GM21367 (cell line): ENCODE data around the gene GLT8D2.
"Not testable (repeated sequence)": the region's sequence is repeated elsewhere in the genome, so short reads cannot be mapped to it uniquely, and the experiment has no call there.

Source experiments
- ATAC-seq: cut with Tn5 transposase; IDR thresholded peaks from one replicate; pipeline ENCODE4 v1.9.1; 2021; ENCODE audit not compliant: unreplicated experiment

Gene GLT8D2

DNA sequence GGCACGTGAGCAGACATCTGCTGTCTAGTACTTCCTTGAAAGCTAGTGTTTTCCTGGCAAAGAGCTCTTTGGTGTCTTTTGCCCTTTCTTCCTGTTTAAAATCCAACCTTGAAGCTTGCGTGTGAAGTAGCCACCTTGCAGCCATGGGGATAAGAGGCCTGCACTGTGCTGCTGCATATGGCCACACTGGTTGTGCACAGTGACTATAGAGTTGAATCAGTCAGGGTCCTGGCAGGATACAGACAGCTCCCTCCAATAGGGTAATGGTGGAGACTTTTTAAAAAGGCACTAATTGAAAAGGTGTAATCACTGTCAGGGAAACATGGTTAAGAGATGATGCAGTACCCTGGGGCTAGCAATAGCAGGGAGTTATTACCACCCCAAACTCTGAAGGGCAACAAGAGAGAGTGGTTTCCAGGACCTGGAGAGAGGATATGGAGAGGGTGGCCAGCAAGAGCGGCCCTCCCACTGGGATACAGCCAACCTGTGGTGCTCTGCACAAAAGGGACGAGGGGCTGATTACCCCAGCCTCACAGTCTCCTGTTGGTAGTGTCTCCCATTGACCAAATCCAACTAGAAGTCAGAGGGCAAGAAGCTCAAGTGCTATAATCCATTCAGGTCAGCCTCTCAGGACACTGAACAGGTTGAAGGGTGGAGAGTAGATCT lies 4.8 kb upstream of the GLT8D2 start:
- ATAC-seq = no peak

DNA sequence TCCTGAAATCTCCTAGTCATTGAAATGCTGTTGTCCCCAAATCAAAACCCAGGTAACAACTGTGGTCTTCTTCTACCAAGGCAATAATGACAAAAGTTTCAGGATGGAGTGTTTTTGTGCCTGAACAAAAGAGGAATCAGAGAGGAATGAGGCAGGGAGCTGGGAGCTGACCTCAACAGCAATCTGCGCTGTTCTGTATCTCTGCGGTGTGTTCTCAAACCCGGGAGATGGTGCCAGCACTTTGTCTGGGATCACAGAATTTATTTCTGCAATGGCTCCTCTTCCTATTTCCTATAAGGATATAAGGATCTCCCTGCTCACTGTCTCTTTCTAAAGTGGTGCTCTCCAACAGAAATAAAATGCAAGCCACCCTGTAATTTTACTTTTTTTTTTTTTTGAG lies 449 bp upstream of the GLT8D2 start:
- ATAC-seq = no peak

DNA sequence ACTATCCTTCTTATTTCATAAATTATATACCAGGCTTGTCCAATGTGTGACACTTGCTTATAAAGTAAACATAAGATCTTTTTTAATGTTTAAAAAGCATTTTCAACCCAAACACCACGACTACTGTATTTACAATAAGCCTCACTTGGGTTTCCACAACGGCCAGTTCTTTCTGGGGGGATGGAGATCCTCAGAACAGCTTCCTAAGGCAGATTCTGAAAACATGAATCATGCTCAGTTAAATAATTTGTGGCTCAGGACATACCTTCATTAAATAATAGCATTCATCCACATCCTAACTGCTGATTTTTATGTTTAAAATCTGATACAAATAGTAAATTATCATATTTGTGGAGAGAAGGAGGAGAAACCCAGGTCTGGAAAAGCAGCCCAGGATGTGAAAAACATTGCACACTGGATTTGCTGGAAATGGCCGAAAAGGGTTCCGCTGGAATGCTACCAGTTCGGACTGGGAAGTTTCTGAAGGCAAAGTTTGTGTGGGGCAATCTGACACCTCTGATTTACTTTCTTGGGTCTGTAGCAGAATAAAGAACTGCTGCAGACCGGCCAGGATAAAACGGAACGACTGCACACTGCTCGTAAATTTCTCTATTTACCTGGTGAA lies 597 bp downstream of the GLT8D2 start:
- no peak for ATAC-seq

DNA sequence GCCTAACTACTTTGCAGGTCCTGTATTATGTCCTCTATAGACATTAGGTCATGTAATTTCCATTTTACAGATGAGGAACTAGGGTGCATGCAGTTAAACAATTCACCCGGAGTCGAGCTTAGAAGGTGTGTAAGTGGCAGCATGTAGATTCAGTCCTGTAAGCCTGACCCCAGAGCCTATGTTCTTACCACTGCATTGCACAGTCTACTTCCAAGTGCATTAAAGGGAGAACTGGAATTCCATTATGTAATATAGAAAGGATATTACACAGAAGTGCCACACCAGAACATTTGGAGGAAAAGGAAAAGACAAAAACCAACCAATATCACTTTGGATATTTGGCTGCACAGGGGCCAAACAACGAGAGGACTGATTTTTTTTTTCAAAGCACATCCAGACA lies 1.2 kb downstream of the GLT8D2 start:
- no peak for ATAC-seq

DNA sequence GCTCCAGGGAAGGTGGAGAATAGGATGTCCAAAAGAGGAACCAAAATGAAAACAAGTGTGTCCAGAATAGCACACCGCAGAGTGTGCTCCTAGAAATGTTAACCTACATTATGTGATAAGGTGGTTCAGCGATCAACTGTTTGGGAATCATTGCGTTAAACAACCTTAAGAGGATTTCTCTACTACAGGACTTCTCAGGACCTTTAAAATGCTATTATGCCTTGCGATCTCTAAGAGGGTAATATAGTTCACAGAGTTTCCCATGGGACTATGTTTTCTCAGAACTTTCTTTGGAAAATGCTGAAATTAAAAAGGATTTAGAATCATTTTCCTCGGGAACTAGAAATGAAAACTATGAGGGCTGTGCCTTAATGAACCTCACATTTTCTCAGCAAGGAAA lies 1.8 kb downstream of the GLT8D2 start:
- ATAC-seq = no peak

DNA sequence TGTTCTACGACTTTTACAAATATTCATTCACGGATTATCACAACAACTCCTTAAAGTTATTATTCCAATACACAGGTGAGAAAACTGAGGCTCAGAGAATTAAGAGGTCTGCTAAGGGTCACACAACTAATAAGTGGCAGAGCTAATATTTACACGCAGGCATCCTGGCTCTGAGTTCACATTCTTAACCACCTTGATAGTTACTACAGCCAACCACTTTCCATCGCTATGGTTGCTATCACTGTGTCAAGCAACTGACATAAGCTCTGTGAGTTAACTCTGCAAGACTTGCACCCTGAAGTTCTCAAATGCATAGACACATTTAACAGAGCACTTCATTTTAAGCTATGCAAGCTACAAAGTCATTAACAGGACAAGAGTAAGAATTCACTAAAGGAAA lies 3.7 kb downstream of the GLT8D2 start:
- ATAC-seq = no peak

DNA sequence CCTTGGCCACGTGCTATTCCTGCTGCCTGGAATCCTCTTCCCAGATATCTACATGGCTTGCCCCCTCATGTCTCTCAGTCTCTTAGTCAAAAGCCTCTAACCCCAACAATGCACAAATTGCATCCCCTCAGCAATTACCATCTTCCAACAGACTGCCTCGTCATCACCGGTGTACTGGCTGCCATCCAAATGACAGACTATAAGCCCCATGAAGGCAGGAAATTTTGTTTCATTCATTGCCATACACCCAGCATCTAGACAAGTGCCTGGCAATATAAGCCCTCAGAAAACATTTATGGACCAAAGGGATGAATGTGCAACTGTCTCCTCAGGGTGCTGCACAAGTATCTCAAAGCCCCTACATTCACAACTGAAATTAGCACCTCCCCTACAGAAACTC lies 5.8 kb downstream of the GLT8D2 start:
- ATAC-seq = no peak

DNA sequence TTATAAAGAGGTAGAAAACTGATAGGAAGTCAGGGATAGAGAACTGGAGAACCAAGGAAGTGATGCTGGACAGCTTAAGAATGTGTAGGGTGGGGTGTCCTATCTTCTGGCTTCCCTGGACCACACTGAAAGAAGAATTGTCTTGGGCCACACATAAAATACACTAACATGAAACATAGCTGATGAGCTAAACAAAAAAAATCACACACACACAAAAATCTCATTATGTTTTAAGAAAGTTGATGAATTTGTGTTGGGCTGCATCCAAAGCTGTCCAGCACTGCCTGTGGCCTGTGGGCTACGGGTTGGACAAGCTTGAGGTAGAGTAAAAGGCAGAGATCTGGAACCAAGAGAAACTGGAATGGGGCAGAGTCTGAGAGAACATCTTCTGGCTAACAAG lies 7.4 kb downstream of the GLT8D2 start:
- no peak for ATAC-seq

DNA sequence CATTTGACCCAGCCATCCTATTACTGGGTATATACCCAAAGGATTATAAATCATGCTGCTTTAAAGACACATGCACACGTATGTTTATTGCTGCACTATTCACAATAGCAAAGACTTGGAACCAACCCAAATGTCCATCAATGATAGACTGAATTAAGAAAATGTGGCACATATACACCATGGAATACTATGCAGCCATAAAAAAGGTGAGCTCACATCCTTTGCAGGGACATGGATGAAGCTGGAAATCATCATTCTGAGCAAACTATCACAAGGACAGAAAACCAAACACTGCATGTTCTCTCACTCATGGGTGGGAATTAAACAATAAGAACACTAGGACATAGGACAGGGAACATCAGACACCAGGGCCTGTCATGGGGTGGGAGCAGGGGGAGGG lies 10.2 kb downstream of the GLT8D2 start:
- not testable (repeated sequence) for ATAC-seq

DNA sequence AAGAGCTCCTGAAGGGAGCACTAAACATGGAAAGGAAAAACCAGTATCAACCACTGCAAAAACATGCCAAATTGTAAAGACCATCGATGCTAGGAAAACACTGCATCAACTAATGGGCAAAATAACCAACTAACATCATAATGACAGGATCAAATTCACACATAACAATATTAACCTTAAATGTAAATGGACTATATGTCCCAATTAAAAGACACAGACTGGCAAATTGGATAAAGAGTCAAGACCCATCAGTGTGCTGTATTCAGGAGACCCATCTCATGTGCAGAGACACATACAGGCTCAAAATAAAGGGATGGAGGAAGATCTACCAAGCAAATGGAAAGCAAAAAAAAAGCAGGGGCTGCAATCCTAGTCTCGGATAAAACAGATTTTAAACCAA lies 13.8 kb downstream of the GLT8D2 start:
- not testable (repeated sequence) for ATAC-seq

DNA sequence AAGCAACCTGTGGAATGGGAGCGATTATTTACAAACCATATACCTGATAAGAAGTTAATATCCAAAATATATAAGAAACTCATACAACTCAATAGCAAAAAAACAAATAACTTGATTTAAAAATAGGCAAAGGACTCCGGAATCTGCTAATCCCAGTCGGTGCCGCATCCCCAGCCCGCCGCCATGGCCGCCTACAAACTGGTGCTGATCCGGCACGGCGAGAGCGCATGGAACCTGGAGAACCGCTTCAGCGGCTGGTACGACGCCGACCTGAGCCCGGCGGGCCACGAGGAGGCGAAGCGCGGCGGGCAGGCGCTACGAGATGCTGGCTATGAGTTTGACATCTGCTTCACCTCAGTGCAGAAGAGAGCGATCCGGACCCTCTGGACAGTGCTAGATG lies 19.4 kb downstream of the GLT8D2 start:
- ATAC-seq = not testable (repeated sequence)

DNA sequence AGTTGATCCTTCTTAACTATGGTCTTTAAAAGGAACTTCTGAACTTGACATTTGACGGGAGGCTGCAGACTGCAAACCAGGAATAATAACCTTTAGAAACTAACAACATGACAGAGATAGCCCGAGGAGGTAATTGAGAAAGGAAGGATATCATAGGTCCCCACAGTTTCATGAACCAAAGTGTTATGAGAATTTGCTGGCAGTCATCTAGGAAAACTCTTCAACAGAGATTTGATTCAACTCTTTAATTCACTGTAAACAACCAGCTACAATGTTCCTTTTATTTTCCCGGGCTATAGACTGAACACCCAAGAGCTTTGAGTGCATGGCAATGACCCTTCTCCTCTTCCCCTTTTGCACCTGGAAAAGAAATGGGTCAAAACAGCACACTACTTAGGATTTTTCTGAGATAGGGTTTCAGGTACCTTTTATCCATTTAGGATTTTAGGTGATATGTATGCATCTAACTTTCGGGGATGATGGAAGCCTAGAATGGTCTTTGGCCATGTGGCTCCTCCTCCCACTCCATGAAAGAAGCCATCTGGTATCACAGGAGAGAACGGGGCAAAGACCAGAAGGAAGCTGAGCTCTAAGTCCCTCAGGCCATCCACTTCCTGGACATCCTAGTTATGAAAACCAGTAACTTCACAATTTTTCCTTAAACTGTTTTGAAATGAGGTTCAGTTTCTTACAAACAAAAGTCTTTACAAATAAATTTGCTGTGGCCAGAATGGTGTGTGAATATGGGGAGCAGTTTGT lies 23.0 kb downstream of the GLT8D2 start:
- ATAC-seq = no peak

DNA sequence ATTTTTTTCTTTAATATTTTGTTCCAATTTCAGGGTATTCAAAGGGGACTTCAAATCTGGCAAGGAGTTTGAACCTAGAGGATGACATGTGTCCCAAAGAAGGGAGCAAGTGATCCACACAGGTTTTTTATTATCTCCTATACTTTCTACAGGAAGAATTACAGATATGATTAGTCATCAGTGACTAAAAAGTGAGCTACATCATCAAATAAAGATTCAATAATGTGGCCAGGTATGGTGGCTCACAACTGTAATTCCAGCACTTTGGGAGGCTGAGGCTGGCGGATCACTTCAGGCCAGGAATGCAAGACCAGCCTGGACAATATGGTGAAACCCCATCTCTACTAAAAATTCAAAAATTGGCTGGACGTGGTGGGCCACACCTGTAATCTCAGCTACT lies 24.2 kb downstream of the GLT8D2 start:
- no peak for ATAC-seq

DNA sequence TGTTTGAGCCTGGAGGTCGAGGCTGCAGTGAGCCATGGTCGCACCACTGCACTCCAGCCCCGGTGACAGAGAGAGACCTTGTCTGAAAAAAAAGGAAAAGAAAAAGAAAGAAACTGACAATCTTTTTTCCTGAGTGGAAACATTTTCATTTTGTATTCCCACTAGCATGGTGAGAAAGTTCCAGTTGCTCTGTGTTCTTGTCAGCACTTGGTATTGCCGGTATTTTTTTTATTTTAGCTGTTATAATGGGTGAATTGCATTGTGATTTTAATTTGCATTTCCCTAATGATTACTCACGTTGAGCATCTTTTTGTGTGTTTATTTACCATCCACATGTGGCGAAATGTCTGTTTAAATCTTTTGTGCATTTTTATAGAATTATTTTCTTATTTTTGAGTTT lies 25.6 kb downstream of the GLT8D2 start:
- no peak for ATAC-seq

DNA sequence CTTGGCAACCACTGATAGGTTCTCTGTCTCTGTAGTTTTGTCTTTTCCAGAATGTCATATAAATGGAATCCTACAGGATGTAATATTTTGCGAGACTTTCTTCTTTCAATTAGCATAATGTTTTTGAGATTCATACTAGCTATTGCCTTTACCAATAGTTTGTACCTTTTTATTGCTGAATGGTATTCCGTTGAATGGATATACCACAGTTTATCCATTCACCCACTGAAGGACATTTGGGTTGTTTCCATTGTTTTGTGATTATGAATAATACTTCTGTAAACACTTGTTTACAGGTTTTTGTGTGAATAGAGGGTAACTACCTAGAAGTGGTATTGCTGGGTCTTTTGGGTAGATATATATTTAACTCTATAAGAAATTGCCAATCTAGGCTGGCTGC lies 26.3 kb downstream of the GLT8D2 start:
- ATAC-seq = no peak

DNA sequence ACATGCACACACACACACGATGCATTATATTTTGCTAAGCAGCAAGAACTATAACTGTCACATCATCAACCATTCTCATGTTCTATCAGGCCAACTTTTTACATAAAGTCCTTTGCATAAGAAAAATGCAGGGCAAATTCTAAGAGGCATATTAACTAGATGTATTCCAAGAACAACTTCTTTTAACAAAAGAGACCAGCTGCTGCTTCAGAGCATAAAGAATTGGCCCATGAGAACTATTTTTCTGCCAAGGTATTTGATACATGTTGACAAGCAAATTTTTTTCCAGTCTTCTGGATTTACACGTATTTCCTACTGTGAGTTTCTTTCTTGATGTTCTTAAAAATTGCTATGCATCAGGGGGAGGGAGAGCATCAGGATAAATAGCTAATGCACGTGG lies 27.2 kb downstream of the GLT8D2 start:
- ATAC-seq = no peak

DNA sequence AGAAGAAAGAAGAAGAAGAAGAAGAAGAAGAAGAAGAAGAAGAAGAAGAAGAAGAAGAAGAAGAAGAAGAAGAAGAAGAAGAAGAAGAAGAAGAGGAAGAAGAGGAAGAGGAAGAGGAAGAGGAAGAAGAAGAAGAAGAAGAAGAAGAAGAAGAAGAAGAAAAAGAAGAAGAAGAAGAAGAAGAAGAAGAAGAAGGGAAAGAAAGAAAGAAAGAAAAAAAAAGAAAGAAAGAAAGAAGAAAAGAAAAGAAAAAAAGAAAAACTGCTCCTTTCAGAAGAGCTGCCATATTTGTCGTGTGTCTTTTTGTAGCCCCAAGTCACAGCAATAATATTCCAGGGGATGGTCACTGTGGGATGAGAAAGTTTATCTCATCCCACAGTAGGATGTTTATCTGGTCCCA lies 28.1 kb downstream of the GLT8D2 start:
- not testable (repeated sequence) for ATAC-seq

DNA sequence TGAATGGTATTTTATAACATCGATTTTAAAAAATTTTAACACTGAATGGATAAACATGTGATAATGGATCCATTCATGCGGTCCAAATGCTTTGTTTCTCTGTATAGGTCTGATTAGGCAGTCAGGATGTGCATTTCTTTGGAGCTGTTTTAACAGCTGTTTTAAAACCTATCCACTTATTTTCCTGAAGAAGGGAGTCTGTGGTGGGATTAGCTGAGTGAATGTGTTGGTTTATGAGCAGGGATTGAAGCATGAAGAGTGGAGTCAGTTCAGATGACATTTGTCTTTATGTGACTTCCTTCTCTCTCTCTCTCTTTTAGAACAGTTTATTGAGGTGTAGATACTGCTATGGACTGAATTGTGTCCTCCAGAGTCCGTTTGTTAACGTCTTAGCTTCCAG lies 37.7 kb downstream of the GLT8D2 start:
- no peak for ATAC-seq

DNA sequence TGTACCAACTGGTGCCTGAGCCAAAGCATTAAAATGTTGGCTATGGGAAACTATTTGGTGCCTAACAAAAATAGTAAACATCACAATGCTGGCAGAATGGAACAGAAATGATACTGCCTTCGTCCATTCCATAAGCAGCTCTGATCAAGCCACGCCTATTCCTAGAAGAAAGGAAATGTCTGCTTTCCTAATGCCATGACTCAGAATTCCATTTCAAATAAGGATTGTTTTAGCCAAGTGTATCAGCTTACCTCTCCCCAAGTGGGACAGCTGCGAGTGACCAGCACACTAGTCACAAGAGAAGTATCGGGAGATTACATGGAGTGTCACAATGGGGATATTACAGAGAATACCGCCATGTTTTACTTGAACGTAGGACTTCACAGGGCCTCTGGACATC lies 38.7 kb downstream of the GLT8D2 start:
- no peak for ATAC-seq

DNA sequence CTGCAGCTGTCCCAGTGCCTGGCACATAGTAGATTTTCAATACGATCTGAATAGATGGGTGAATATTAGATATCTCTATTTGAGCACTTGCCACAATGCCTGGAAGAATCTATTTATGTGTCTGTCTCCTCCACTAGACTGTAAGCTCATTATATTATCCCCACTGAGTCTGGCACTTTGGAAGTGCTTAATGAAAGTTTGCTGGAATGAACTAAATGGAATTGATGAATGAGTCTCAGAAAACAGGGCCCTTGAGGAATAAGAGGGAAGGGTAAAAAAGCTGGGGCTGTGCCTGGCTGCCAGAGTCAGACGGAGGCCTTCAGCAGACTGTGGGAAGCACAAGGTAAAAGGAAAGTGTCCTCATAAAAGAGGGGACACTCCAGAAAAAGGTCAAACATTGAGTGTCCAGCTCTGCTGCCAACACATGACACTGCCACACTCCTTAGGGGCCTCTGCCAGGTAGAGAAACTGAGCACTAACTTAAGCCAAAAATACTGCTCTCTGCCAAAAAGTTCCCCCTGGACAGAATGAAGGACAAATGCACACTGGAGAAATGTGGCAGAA lies 39.3 kb downstream of the GLT8D2 start:
- no peak for ATAC-seq

DNA sequence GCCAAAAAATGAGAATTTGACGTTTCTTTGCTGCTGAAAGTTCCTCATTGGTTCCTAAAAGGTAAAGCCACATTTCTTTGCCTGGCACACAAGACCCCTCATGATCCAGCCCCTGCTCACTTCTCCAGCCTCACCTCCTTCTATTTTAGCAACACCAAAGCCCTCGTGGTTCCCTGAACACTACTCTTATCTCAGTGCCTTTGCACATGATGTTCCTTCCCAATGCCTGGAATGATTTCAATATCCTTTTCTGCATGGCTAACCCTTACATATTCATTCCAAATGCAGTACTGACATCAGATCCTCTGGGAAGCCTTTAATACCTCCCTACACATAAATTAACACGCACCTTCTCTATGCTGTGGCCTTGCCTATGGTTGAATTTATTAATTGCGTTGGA lies 39.9 kb downstream of the GLT8D2 start:
- no peak for ATAC-seq

DNA sequence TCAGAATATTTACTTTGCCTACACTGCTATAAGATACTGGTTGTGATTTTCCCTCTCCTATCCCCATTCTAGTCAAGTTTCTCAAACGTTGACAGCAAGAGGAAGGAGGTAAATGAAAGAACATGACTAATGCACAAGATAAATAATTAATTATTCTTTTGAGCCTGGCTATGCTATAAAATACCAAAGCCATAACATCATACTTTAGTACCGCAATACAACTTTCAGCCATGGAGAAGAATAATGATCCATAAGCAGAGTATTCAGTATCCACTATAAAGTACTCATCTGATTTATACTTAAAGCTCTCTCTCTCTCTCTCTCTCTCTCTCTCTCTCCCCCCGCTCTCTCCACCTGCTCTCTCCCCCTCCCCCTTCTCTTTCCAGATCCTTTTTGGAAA lies 43.1 kb downstream of the GLT8D2 start:
- no peak for ATAC-seq
